Stimulated activated CD4-positive, alpha-beta T cell treated with anti-CD3 and anti-CD28 coated beads, Interleukin-1b, Interleukin-23, amount 100 ng/mL, for 24 hours (primary cell): ENCODE data around the gene ST7L.
"Not testable (repeated sequence)": the region's sequence is repeated elsewhere in the genome, so short reads cannot be mapped to it uniquely, and the experiment has no call there.

ENCODE experiments used
- DNase-seq, 4 experiments: peaks; one replicate each; pipeline ENCODE4 v3.0.0-alpha.2; 2020; ENCODE audit warnings: low read depth in 4 of 4, low spot score in 1 of 4

ST7L gene

DNA sequence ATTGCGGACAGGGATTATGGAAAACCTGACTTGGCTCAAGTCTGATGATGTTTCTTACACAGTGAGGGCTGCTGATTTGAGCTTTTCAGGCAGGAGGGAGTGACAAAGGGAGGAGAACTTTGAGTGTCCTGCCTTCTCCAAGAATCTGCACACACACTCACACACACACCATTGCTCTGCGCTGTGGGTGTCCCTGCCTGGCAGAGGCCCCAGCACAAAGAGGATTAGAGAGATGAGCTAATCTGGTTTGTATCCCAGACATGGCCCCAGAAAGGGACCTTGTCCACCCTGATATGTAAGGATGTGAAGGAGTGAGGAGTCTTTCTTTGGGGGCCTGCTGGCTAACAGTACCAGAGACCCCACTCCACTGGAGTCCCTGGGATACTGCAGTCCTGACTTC, 116.1 kb downstream of the ST7L start:
- DNase-seq, result no peak

DNA sequence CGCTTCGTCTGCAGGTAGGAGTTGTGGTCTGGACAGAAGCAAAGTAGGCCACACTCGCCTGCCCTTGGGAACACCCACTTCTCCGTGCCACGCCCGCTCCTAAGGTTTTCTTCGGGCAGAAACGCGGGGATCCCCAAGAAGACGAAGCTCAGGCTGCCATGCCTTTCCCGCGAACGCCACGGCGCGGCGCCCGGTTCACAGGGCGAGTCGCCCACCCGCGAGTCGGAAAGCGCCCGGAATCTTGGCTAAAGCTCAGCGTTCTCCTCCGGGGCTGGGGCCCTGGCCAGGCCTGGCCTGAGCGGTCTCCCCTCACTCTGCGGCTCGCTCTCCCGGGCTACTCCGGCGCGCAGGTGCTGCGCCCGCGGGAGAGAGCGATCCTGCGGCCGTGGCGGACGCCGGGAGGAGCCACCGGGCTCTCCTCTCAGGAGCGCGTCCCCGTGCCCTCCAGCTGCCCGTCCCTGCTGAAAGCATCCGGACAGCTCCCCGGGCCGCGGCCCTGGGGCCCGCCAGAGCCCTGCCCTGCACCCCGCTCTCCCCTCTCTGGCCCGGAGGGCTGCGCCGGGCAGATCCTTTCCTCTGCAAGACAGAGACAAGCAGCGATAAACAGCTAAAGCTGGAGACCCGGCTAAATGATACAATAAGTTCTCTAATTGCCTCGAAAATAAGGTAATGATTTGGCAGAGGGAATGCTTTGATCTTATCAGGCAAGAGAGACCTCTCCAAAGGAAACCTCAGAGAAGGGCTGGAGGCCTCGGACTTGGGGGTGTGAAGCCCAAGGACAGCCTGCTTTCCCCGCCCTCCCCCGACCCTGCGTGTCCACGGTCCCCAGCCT, 116.9 kb downstream of the ST7L start:
- peak in 2 of 4 experiments; percentile 42 to 52 for DNase-seq

DNA sequence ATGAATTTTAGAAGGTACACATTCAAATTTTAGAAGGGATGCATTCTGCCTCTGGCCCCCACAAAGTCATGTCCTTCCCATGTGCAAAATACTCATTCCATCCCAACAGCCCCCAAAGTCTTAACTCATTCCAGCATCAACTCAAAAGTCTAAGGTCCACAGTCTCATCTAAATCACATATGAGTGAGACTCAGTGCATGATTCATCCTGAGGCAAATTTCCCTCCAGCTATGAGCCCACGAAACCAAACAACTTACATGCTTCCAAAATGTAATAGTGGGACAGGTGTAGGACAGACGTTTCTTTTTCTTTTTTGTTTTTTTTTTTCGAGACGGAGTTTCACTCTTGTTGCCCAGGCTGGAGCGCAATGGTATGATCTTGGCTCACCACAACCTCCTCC, 122.7 kb downstream of the ST7L start:
- no peak for DNase-seq

DNA sequence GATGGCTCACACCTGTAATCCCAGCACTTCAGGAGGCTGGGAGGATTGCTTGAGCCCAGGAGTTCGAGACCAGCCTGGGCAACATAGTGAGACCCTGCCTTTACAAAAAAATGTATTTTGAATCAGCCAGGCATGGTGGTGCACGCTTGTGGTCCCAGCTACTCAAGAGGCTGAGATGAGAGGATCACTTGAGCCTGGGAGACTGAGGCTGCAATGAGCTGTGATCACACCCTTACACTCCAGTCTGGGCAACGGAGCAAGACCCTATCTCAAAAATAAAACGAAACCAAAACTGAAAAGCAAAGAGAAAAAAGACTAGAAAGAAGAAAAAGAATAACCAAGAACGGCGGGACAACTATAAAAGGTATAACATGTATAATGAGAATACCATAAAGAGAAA, 125.6 kb downstream of the ST7L start:
- no peak for DNase-seq

DNA sequence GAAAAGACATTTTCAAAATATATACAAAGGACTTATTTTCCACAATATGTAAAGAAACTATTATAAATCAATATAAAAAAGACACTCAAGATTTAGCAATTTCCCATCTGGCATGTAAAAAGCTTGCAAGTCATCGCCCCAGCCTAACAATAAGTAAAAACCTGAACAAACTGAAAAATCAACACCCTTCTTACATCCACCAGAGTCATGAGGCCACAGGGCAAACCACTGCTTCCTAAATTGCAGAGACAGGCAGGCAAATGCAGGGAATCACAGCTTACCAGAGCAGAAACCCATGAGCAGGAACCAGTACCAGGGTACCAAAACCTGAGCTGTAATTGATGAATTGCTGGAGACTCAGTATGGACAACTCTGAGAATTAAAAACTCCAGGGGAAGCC, 126.9 kb downstream of the ST7L start:
- DNase-seq, result no peak

DNA sequence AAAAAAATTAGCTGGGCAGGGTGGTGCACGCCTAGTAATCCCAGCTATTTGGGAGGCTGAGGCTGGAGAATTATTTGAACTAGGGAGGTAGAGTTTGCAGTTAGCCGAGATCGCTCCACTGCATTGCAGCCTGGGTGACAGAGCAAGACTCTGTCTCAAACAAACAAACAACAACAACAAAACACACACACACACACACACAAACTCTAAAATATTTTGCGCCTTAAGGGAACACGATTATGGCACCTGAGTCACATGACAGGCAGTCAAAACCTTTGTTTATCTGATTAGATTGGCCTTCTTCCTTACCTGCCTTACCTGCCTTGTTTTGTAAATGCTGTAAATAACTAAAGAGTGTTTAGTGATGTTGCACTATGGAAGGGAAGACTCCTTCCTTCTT, 130.8 kb downstream of the ST7L start:
- DNase-seq, result no peak

DNA sequence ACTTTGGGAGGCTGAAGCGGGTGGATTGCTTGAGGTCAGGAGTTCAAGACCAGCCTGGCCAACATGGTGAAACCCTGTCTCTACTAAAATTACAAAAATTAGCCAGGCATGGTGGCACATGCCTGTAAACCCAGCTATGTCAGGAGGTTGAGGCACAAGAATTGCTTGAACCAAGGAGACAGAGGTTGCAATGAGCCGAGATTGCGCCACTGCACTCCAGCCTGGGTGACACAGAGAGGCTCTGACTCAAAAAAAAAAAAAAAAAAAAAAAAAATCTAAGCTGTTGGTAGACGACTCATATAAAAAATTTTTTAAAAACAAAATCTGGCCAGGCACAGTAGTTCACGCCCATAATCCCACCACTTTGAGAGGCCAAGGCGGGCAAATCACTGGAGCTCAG, 131.3 kb downstream of the ST7L start:
- not testable (repeated sequence) for DNase-seq

DNA sequence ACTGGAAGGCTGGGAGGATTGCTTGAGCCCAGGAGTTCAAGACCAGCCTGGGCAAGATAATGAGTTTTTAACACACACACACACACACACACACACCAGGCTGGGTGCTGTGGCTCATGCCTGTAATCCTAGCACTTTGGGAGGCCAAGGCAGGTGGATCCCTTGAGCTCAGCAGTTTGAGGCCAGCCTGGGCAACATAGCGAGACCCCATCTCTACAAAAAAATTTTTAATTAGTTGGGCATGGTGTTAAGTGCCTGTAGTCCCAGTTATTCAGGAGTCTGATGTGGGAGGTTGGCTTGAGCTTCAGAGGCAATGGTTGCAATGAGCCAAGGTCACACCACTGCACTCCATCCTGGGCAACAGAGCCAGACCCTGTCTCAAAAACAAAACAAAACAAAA, 132.9 kb downstream of the ST7L start:
- not testable (repeated sequence) for DNase-seq

DNA sequence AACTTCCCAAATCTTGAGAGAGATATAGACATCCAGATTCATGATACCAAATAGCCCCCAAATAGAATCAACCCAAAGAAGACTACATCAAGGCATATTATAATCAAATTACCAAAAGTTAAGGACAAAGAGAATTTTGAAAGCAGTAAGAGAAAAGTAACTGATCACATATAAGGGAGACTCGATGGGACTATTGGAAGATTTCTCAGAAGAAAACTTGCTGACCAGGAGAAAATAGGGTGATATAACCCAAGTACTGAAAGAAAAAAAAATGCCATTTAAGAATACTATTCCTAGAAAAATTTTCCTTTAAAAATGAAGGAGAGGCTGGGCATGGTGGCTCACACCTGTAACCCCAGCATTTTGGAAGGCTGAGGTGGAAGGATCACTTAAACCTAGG, 140.6 kb downstream of the ST7L start:
- no peak for DNase-seq

DNA sequence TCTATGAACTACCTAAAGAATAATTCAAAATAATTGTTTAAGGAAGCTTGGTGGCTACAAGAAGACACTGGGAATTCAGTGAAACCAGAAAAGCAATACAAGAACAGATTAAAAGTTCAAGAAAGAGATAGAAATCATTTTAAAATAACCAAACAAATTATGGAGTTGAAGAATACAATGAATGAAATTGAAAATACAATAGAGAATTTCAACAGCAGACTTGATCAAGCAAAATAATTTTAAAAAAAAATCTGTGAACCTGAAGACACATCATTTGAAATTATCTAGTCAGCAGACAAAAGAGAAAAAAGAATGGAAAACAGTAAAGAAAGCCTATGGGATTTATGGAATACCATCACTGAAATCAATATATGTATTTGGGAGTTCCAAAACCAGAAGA, 141.4 kb downstream of the ST7L start:
- DNase-seq, result no peak
